Measurements from ENCODE around the gene CDH3.
"Not testable (repeated sequence)": the region's sequence is repeated elsewhere in the genome, so short reads cannot be mapped to it uniquely, and the experiment has no call there.

The CDH3 gene

GRCh38 chr16:68704232-68704867, 59.2 kb downstream of the CDH3 start:
- peak; percentile 21 to 53 (median 25) for DNase-seq (ENCODE audit: low read depth in 3 of 3)

- DNase-seq (ENCODE audit: low read depth in 3 of 3), result no peak
These were observed 62.4 kb downstream of the CDH3 start for GRCh38 chr16:68707340-68708152.

- no peak for DNase-seq (ENCODE audit: low read depth in 3 of 3)
These were observed 65.1 kb downstream of the CDH3 start for GRCh38 chr16:68710211-68710610.

GRCh38 chr16:68711421-68712139, 66.5 kb downstream of the CDH3 start:
- no peak for DNase-seq (ENCODE audit: low read depth in 3 of 3)

- DNase-seq (ENCODE audit: low read depth in 3 of 3), result no peak
These were observed 68.3 kb downstream of the CDH3 start for GRCh38 chr16:68713361-68713760.

GRCh38 chr16:68715471-68715870, 70.4 kb downstream of the CDH3 start:
- DNase-seq (ENCODE audit: low read depth in 3 of 3), result no peak

- DNase-seq (ENCODE audit: low read depth in 3 of 3), result not testable (repeated sequence)
These were observed 71.4 kb downstream of the CDH3 start for GRCh38 chr16:68716516-68716915.

- no peak for DNase-seq (ENCODE audit: low read depth in 3 of 3)
These were observed 72.6 kb downstream of the CDH3 start for GRCh38 chr16:68717684-68718083.

- DNase-seq (ENCODE audit: low read depth in 3 of 3), result no peak
These were observed 73.5 kb downstream of the CDH3 start for GRCh38 chr16:68718590-68718989.

- no peak for DNase-seq (ENCODE audit: low read depth in 3 of 3)
These were observed 74.9 kb downstream of the CDH3 start for GRCh38 chr16:68719993-68720489.

GRCh38 chr16:68722119-68723024, 77.3 kb downstream of the CDH3 start:
- DNase-seq (ENCODE audit: low read depth in 3 of 3), result no peak

GRCh38 chr16:68724797-68725196, 79.7 kb downstream of the CDH3 start:
- no peak for DNase-seq (ENCODE audit: low read depth in 3 of 3)

- DNase-seq (ENCODE audit: low read depth in 3 of 3), result no peak
These were observed 83.4 kb downstream of the CDH3 start for GRCh38 chr16:68728523-68728922.

- no peak for DNase-seq (ENCODE audit: low read depth in 3 of 3)
These were observed 86.5 kb downstream of the CDH3 start for GRCh38 chr16:68731637-68732036.

- no peak for DNase-seq (ENCODE audit: low read depth in 3 of 3)
These were observed 87.1 kb downstream of the CDH3 start for GRCh38 chr16:68732042-68732680.

- DNase-seq (ENCODE audit: low read depth in 3 of 3), result no peak
These were observed 87.8 kb downstream of the CDH3 start for GRCh38 chr16:68732741-68733399.

- DNase-seq (ENCODE audit: low read depth in 3 of 3), result no peak
These were observed 88.5 kb downstream of the CDH3 start for GRCh38 chr16:68733570-68733969.

GRCh38 chr16:68734782-68735181, 89.7 kb downstream of the CDH3 start:
- no peak for DNase-seq (ENCODE audit: low read depth in 3 of 3)

GRCh38 chr16:68736561-68736960, 91.5 kb downstream of the CDH3 start:
- DNase-seq (ENCODE audit: low read depth in 3 of 3), result no peak

GRCh38 chr16:68737046-68737729, 92.1 kb downstream of the CDH3 start, which contains the start of gene CDH1:
Gene CDH1, plus strand, starts transcription at chr16:68737292. Its CDS starts 124 bp downstream, at chr16:68737416.
- peak in 1 of 3 experiments; percentile 2 for DNase-seq (ENCODE audit: low read depth in 3 of 3)
